LNCaP clone FGC (cell line): Measurements from ENCODE around the gene DCANP1.

Experiments
- DNase-seq: peaks from one replicate; pipeline ENCODE4 v3.0.0-alpha.2; 2011; ENCODE audit warnings: low read depth
- H3K4me3 ChIP-seq: 2 replicates; pipeline ENCODE4 v1.5.1; 2011; ENCODE audit warnings: mild to moderate bottlenecking, low read depth, low read length, control low read depth
- CTCF ChIP-seq: IDR thresholded peaks from 2 replicates; pipeline ENCODE4 v1.5.1; 2012; ENCODE audit warnings: mild to moderate bottlenecking; ENCODE audit not compliant: control insufficient read depth, insufficient read depth; ENCODE audit errors: extremely low read depth

DCANP1 gene

DNA sequence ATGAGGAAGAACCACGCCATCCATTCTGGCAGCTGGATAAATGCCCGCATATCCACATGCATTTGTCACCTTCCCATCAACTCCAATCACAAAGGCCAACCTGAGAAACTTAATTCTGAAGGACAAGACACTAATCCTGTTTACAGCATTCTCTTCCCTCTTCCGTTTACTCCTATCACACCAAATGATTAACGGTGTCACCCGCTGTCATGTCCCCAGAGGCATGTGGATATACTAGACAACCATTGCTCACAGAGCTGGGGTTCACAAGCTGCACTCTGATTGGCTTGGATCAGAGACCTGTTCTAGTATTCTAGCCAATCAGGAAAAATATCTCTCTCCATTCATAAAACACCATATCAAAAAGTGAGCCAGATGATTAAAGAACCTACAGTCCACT is 51.7 kb downstream of the DCANP1 start:
- DNase-seq, result no peak
- no peak overlapping the region for H3K4me3 ChIP-seq
- no peak for TF ChIP-seq CTCF
